GM21717 (cell line): ENCODE results near the gene SMIM14.
"Not testable (repeated sequence)": the region's sequence is repeated elsewhere in the genome, so short reads cannot be mapped to it uniquely, and the experiment has no call there.

ENCODE experiments used
- ATAC-seq: cut with Tn5 transposase; IDR thresholded peaks from one replicate; pipeline ENCODE4 v1.9.1; 2021; ENCODE audit warnings: mild to moderate bottlenecking, moderate library complexity; ENCODE audit not compliant: unreplicated experiment

Gene SMIM14

DNA sequence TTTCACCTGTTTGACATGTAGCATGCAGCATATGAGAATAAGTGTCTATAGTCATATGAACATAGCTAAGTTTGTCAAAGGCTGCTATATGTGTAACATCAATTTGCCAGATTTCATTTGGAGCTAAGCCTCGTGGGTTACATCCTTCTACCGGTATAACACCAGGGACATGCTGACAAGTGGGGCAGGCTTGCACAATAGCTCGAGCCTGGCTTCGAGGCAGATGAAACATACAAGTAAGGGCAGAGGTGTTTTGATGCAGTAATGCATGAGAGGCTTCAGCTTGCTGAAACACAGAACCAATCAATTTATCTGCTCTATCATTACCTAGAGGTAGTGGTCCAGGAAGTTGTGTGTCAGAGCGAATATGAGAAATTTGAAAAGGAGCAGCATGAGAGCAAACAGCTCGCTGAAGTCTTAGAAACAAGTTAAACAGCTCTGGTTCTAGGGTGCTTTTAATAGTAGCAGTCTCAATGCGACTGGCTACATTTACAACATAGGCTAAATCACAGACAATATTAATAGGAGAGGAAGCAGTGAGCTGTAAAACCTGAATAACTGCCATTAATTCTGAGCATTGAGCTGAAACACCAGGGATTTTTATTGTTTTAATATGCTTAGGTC is 96.6 kb downstream of the SMIM14 start:
- ATAC-seq, result no peak

DNA sequence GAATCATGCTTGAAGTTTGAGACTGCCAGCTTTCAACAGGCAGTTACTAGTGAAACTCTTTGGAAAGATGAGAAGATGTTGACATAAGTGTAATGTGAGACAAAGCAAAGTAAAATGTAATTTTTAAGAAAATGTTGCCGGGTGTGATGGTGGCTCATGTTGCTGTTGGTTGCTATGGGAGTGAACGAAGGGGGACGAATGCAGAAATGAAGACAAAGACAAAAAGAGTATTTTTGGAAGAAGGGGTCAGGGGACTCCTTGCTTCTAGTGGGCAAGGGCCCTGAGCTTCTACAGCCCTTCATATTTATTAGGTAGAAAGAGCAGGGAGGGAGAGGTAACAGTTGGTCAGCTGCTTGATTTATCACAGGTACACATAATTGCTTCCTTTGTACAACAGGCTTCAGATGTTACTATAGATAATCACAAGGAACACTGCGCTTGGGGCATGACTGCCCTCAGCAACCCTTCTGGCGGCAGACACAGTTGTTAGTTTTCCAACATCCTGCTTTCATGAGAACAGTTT is 99.5 kb downstream of the SMIM14 start:
- ATAC-seq, result no peak

GRCh38 chr4:39533541-39533940 is 105.1 kb downstream of the SMIM14 start:
- ATAC-seq, result no peak

DNA sequence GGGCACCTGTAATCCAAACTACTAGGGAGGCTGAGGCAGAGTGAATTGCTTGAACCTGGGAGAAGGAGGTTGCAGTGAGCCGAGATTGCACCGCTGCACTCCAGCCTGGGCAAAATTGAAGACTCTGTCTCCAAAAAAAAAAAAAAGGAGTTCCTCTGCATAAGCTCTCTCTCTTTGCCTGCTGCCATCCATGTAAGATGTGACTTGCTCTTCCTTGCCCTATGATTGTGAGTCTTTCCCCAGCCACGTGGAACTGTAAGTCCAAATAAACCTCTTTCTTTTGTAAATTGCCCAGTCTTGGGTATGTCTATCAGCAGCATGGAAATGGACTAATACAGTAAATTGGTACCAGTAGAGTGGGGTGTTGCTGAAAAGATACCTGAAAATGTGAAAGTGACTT is 106.4 kb downstream of the SMIM14 start:
- not testable (repeated sequence) for ATAC-seq

DNA sequence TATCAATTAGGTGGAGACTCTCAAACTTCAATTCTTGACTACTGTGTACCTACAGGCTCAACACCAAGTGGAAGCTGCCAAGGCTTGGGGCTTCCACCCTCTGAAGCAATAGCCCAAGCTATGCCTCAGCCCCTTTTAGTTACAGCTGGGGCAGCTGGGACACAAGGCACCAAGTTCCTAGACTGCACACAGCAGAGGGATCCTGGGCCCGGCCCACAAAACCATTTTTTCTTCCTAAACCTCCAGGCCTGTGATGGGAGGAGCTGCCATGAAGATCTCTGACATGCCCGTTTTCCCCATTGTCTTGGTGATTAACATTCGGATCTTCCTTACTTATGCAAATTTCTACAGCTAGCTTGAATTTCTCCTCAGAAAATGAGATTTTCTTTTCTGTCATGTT is 108.0 kb downstream of the SMIM14 start:
- ATAC-seq, result no peak

DNA sequence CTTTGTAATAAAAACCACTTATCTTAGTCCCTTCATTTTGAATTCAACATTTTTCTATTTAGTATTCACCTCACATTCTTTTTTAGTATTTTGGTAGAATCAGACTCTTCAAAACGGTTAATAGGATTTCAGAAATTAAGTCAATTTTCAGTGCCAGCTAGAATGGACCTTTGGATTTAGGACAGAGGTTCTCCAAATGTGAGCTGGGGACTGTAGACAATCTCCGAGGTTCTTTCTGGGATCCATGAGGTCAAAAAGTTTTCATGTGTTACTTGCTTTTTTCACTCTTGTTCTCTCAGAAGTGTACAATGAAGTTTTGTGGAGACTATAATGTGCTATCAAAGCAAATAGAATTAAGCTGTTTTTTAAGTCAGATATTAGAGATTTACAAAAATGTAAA is 109.1 kb downstream of the SMIM14 start:
- ATAC-seq, result no peak

- no peak for ATAC-seq
Observed at GRCh38 chr4:39528061-39528465, 110.6 kb downstream of the SMIM14 start.

DNA sequence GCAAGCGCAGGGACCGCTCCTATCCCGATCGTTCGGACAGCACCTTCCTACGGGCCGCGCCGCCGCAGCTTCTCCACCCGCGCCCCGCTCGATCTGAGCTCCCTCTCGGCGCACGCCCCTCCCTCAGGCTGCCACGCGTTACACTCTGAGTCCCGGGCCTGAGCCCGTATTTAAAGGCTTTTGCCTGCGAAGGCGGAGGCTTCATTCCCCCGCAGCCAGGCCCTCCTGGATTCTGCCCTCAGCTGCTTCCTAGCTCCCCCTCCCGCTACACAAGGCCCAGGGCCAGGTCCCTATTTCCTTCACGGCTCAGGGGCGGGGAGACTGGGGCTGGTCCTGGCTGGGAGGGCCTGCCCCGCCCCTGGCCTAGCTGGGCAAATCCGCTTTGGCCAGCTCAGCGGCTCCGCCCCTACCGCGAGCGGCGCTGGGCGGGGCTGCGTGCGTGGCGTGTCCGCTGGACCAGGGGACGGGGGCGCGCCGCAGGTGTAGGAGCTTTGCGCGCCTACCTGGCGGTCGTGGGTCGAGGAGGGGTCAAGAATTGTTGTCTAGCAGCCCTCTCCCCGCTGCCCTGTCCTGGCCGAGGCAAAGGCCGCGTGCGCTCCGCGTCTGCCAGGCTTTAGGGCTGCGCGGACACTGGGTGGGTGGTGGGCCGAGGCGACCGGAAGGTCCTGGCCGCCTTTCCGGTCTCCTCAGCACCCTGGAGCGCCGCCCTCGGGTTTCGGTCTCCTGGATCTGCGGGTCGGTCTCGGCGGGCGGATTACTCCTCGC is 111.2 kb downstream of the SMIM14 start, which contains the start of gene UGDH:
TSS of gene UGDH (minus strand) at position 144 of the 765 bp plus-strand sequence. CDS start 5,927 bp downstream, outside the sequence.
- ATAC-seq, result peak; percentile 96

DNA sequence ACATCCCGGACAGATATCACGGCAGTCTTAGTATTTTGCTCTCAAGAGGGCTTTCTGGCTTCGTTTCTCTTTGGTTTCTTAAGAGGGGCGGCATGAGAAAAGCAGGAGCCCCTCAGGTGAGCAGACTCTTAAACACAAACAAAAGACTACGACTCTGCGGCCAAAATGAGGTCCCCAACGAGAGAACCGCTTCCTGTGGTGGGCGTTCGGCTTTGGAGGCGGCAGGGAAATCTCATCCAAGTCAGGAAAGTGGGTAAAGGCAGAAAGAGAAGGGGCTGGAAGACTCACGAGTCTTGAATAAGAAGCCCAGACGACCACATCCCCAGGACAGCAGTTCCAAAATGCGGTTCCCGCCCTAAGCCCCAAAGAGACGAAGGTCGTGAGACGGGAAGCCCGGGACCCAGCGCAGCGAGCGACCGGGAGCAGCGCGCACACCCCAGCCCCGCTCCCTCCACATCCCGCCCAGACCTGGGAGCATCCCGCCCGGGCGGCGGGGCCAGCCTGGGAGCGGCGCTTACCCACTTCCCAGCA is 111.8 kb downstream of the SMIM14 start:
- peak; percentile 26 for ATAC-seq

DNA sequence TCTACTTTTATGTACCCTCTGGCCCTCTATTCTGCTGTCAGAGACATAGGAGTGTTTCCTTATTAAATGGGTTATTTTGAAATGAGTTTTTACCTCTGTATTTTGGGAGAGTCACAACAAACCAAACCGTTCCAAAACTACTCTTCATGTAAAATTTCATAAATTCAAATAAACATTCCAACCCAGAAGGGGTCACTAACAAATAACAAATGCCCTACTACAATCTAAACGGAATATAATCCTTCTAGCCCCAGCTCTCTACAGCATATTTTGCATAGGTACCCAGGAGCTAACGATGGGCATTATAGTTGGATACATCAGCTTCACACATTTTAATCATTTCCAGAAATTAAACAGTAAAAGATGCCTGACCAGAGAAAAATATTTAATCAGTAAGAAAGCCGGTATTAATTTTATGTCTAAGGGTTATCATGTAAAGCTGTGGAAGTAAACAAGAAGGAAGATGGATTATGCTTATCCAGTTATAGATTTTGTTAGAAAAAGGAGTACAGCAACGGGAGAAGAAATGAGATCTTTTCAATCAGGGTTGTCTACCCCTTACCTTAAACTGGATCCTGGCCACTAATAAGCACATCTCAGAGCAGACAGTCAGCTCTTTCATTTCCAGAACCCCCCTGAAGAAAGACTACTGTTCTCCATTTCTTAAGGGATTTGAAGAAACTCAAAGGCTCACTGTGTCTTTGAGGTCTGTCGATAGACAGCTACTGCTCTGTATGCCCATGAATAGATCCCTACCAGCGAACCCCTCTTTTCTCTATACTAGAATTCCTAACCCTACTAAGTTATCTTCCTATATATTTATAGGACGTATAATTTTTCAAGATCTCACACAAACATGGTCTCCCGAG is 112.6 kb downstream of the SMIM14 start:
- no peak for ATAC-seq

- no peak for ATAC-seq
Observed at GRCh38 chr4:39524161-39524957, 114.3 kb downstream of the SMIM14 start.

GRCh38 chr4:39522068-39522467 is 116.6 kb downstream of the SMIM14 start:
- no peak for ATAC-seq

- no peak for ATAC-seq
Observed at GRCh38 chr4:39521253-39521919, 117.3 kb downstream of the SMIM14 start.

GRCh38 chr4:39518484-39518883 is 120.2 kb downstream of the SMIM14 start:
- ATAC-seq, result no peak

DNA sequence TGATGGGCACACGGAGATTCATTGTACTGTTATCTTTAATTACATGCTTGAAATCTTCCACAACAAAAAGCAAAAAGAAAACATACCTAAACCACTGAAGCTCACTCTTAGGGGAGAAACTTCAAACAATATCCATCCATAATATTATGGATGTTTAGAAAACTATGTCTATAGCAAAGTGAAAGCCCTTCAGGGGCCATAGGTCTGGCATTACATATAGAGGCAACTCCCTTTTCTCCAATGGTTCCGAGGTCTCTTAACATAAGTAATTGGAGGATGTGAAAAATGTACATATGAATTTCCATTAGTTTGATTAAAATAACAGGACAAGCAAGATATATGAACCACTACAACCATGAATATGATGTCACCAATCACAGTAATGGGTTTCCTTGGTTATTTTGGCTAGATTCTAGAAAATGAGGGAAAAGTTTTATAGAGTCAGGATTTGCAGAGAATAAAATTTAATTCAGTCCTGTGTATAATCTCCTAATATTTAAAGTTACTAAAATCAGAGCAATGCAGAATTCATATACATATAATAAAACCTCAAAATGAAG is 122.2 kb downstream of the SMIM14 start:
- ATAC-seq, result no peak

DNA sequence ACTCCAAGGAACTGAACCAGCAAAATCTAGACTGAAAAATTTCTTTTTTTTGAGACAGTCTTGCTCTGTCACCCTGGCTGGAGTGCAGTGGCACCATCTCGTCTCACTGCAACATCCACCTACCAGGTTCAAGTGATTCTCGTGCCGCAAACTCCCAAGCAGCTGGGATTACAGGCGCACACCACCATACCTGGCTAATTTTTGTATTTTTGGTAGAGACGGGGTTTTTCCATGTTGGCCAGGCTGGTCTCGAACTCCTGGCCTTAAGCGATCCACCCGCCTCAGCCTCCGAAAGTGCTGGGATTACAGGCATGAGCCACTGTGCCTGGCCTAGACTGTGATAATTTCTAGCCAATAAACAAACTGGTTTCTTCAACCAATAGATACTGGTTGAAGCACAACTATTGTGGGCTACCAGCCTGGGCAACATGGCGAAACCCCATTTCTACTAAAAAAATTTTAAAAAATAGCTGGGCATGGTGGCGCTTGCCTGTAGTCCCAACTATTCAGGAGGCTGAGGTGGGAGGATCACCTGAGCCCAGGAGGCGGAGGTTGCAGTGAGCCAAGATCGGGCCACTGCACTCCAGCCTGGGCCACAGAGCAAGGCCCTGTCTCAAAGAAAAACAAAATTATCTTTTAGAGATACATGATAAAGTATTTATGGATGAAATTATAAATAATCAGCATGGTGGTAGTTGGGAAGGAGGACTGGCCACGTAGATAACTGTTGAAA is 122.8 kb downstream of the SMIM14 start:
- not testable (repeated sequence) for ATAC-seq

DNA sequence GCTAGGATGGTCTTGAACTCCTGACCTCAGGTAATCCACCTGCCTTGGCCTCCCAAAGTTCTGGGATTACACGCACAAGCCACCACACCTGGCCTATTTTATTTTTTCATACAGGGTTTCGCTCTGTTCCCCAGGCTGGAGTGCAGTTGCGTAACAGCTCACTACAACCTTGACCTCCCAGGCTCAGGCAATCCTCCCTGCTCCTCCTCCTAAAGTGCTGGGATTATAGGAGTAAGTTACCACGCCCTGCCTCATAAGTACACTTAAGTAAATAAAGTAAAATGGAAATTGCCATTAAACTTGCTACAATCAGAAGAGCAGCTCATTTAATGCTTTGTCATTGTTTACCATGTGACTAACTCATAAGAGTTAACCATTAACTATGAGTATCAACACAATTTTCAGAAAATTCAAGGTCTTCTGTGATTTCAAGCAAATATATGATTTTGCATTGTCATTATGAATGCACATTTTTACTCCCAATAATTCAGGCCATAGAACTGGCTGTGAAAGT is 123.7 kb downstream of the SMIM14 start:
- no peak for ATAC-seq

- not testable (repeated sequence) for ATAC-seq
Observed at GRCh38 chr4:39514266-39514665, 124.4 kb downstream of the SMIM14 start.
